Mucosa of descending colon (tissue), 3 donors: Measurements from ENCODE around the gene DNAJC8. TPM values are rescaled to one million over a fixed set of nuclear protein-coding genes. Genes with fewer than 3 reads are reported as not detected.

ENCODE experiments used
- ATAC-seq: fragments of 200-7000 bp; cut with Tn5 transposase; one replicate; pipeline ENCODE4 v1.9.1; 2020; ENCODE audit warnings: mild to moderate bottlenecking, moderate library complexity
- DNase-seq, 3 donors: peaks; one replicate each; pipeline ENCODE4 v3.0.0-alpha.2; 2020
- H3K36me3 ChIP-seq: fragments of 200-600 bp; one replicate; pipeline ENCODE4 v1.8.0; 2021; ENCODE audit warnings: low read depth, mild to moderate bottlenecking
- H3K4me1 ChIP-seq: fragments of 200-600 bp; one replicate; pipeline ENCODE4 v1.8.0; 2021; ENCODE audit warnings: low read depth, mild to moderate bottlenecking
- H3K4me3 ChIP-seq: fragments of 200-600 bp; one replicate; pipeline ENCODE4 v1.8.0; 2021; ENCODE audit warnings: mild to moderate bottlenecking
- H3K9me3 ChIP-seq: fragments of 200-600 bp; one replicate; pipeline ENCODE4 v1.8.0; 2021; ENCODE audit warnings: mild to moderate bottlenecking
- intact Hi-C, 2 donors: fragments of 100-400 bp; cut with DNase I in 1 of 2; cut with micrococcal nuclease in 1 of 2; formaldehyde crosslinking; loops; one replicate each; pipeline versions ENCODE4 v1.11.0 to v1.11.1; 2022; cut with DNase I, micrococcal nuclease
- long read RNA-seq, 2 donors: library from polyadenylated mRNA; unstranded; transcript quantifications; one replicate each; pipeline ENCODE4 v2.0.0, GENCODE V29; 2019 to 2021
- total RNA-seq, 3 donors: library from RNA; stranded (reverse); fragmentation: NEBNext Ultra II Directional in 2 of 3; extraction: Animal tissue kit (Norgen Biotek cat#: 25700) in 2 of 3; gene quantifications; one replicate each; pipeline versions ENCODE4 v1.2.1 to v1.2.4, GENCODE V29; 2021 to 2023
- TF ChIP-seq, protein P1 (sequence below): fragments of 200-600 bp; IDR thresholded peaks from one replicate; pipeline ENCODE4 v1.8.0; 2022; ENCODE audit warnings: antibody characterized with exemption, mild to moderate bottlenecking
- donor health status: DM: no; HTN: no; CAD: no; lungs with moderate emphysema.
- donor health status: DM: no; HTN: no; CAD: no.
- donor health status: DM: no; HTN: yes; CAD: no.

The DNAJC8 gene, protein sequence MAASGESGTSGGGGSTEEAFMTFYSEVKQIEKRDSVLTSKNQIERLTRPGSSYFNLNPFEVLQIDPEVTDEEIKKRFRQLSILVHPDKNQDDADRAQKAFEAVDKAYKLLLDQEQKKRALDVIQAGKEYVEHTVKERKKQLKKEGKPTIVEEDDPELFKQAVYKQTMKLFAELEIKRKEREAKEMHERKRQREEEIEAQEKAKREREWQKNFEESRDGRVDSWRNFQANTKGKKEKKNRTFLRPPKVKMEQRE
- total RNA-seq, result 10 to 100 TPM; 41.6 to 76.7 (median 56.7) TPM
- long read RNA-seq, donor 1, transcript DNAJC8-201 (9 exons, 1,759 nt), result major isoform, 107 of 122 reads
- long read RNA-seq, donor 1, transcript DNAJC8-205 (10 exons, 1,600 nt), result minor isoform, 7 of 122 reads
- long read RNA-seq, donor 1, partial matches to known transcripts, result 4 of 122 reads
- long read RNA-seq, donor 1, other reads (novel, unspliced or antisense), result 4 of 122 reads
- long read RNA-seq, donor 2, transcript DNAJC8-201 (9 exons, 1,759 nt), result major isoform, 26 of 50 reads
- long read RNA-seq, donor 2, partial matches to known transcripts, result 22 of 50 reads
- long read RNA-seq, donor 2, other reads (novel, unspliced or antisense), result 2 of 50 reads

DNA sequence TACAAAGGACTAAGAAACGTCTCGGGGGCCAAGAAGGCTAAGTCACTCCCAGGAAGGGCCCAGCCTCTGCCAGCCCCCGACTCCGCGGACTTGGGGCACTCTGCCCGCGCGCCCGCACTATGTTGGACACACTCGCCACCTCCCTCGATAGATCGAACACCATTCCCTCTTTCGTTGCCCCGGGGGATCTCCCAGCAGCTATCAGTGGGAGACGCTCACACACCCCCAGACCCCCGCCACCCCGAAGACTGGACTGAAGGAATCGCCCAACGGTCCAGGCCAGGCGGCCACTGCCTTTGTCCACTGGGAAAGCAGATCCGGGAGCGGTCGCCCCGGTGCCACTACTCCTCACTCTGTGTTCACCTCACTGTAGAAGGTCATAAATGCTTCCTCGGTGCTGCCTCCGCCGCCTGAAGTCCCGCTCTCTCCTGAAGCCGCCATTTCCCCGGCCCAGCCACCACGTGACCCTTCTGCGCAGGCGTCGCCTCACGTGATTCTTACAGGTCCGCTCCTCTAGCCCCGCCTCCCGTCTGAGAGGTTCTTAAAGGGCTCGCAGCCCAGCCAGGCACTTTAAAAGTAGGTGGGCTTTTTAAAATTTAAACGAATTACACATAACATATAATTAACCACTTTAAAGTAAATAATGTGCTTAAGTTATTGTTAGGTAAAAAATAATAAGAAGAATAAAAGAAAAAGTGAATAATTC is at the start of gene DNAJC8:
Gene DNAJC8, minus strand, starts transcription at position 472 of the 706 bp plus-strand sequence. Its CDS starts 31 bp downstream, at position 441.
- intact Hi-C loops, result no loop called here
- Histone ChIP-seq H3K36me3 (no peaks in the 10 kb centered on the region), H3K9me3 (no peaks in the 10 kb centered on the region), H3K4me3 (peak within 1 kb of the TSS; percentile 92), H3K4me1 (peaks cover 47% of the 10 kb centered on the region)
- TF ChIP-seq, protein P1, sequence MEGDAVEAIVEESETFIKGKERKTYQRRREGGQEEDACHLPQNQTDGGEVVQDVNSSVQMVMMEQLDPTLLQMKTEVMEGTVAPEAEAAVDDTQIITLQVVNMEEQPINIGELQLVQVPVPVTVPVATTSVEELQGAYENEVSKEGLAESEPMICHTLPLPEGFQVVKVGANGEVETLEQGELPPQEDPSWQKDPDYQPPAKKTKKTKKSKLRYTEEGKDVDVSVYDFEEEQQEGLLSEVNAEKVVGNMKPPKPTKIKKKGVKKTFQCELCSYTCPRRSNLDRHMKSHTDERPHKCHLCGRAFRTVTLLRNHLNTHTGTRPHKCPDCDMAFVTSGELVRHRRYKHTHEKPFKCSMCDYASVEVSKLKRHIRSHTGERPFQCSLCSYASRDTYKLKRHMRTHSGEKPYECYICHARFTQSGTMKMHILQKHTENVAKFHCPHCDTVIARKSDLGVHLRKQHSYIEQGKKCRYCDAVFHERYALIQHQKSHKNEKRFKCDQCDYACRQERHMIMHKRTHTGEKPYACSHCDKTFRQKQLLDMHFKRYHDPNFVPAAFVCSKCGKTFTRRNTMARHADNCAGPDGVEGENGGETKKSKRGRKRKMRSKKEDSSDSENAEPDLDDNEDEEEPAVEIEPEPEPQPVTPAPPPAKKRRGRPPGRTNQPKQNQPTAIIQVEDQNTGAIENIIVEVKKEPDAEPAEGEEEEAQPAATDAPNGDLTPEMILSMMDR, result no peak
- ATAC-seq, result peak; percentile 68
- peak; percentile 95 to 98 (median 97) for DNase-seq

DNA sequence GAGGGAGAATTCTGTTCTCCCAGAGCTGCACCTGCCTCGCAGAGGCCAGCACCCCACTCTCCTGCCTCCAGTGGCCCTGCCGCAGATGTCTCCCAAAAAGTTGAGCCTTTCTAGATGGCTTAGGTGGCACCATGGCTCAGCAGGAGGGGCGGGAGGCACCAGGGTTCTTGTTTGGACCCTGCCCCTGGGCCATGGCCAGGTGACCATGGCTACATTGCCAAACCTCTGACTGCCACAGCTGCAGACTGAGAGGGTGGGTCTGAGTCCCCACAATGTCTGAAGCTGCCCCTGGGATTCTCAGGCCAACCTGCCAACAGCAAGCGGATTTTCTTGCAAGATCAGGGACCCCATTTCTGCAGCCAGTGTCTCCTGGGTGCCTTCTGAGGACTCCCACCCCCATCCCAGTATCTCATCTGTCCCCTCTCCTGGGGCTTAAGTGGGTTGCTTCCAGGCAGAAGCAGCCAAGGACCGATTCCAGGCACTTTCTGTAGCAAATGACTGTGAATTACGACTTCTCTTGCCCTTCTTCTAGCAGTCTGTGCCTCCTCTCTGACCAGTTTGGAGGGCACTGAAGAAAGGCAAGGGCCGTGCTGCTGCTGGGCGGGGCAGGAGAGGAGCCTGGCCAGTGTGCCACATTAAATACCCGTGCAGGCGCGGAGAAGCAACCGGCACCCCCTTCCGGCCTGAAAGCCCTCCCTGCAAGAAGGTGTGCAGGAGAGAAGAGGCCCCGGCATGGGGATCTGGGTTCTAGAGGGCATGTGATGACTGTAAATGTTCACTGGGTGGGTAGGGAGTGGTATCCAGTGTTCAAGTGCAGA is 49.0 kb upstream of the DNAJC8 start:
- ATAC-seq, result peak; percentile 57
- Histone ChIP-seq H3K36me3 (no peaks in the 10 kb centered on the region), H3K4me1 (peaks cover 22% of the 10 kb centered on the region), H3K4me3 (no peak overlapping the region), H3K9me3 (no peaks in the 10 kb centered on the region)
- TF ChIP-seq, protein P1, result no peak
- DNase-seq, result peak in 2 of 3 donors; percentile 66 to 70
- intact Hi-C loops, result no loop called here

DNA sequence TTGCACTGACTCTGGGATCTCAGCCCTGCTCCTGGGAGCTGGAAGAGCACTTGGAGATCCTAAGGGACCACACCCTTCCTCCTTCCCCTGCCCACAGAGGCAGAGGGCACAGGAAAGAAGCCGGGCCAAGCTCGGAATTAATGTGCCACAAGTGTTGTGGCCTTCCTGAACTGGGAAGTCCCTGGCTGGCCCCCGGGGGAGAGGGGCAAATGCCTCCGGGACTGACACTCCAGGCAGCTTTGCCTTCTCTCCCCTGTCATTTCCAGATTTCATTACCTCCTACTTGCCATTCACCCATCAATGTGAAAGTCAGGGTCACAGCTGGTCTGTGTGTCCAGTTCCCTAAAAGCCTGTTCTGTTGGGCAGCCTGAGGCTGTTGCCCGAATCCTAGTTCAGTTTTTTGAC is 48.1 kb upstream of the DNAJC8 start:
- Histone ChIP-seq H3K4me1 (peaks cover 22% of the 10 kb centered on the region), H3K4me3 (no peak overlapping the region), H3K36me3 (no peaks in the 10 kb centered on the region), H3K9me3 (no peaks in the 10 kb centered on the region)
- intact Hi-C loops, result no loop called here
- peak in 1 of 3 donors; percentile 41 for DNase-seq
- TF ChIP-seq, protein P1, result no peak
- ATAC-seq, result peak; percentile 54

DNA sequence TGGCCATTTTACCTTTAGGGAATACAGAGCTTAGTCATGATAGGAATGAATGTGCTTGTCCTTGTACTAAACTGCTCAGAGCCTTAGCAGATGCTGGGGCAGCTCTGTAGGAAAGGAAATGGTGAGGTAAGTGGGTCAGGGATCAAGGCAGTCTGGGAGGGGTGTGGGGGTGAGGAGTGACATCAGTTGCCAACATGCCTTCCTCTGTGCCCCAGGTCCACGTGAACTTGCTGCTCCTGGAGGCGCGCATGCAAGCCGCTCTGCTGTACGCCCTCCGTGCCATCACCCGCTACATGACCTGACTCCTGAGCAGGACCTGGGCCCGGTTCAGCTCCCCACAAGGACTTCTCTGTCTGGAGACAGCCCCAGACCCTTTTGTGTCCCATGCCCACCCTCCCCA is 47.7 kb upstream of the DNAJC8 start:
- H3K4me1 ChIP-seq, result peaks cover 22% of the 10 kb centered on the region
- H3K9me3 ChIP-seq, result no peaks in the 10 kb centered on the region
- TF ChIP-seq, protein P1, result no peak
- no peak overlapping the region for H3K4me3 ChIP-seq
- ATAC-seq (peak; percentile 12), DNase-seq (no peak)
- H3K36me3 ChIP-seq, result no peaks in the 10 kb centered on the region
- intact Hi-C loops, result no loop called here

DNA sequence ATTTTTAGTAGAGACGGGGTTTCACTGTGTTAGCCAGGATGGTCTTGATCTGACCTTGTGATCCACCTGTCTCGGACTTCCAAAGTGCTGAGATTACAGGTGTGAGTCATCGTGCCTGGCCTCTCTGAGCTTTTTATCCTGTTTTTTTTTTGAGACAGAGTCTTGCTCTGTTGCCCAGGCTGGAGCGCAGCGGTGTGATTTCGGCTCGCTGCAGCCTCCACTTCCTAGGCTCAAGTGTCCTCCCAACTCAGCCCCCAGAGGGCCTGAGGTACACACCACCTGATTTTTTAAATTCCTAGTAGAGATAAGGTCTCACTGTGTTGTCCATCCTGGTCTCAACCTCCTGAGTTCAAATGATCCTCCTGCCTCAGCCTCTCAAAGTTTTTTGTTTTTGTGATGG is 46.9 kb upstream of the DNAJC8 start:
- Histone ChIP-seq H3K9me3 (no peaks in the 10 kb centered on the region), H3K4me3 (no peak overlapping the region), H3K4me1 (peaks cover 22% of the 10 kb centered on the region), H3K36me3 (peaks cover 3% of the 10 kb centered on the region)
- ATAC-seq, result no peak
- TF ChIP-seq, protein P1, result no peak
- intact Hi-C loops, result no loop called here
- no peak for DNase-seq
